Esophagus muscularis mucosa (tissue), 3 donors: Measurements from ENCODE around the gene PDE4D.

ENCODE experiments used
- POLR2AphosphoS5 ChIP-seq, 2 donors: sonication (generic); formaldehyde crosslinking; IDR thresholded peaks; one replicate each; pipeline ENCODE4 v1.6.1; 2017; ENCODE audit warnings: antibody characterized with exemption in 2 of 2
- TF ChIP-seq, protein P1 (sequence below), 3 experiments: fragments of 200-600 bp in 2 of 3; fragments of 450-650 bp in 1 of 3; sonication (generic) in 2 of 3; IDR thresholded peaks; one replicate each; pipeline ENCODE4 v1.5.1; 2017 to 2019; ENCODE audit warnings: antibody characterized with exemption in 3 of 3, mild to moderate bottlenecking in 2 of 3, moderate library complexity in 1 of 3

- TF ChIP-seq, protein P1, sequence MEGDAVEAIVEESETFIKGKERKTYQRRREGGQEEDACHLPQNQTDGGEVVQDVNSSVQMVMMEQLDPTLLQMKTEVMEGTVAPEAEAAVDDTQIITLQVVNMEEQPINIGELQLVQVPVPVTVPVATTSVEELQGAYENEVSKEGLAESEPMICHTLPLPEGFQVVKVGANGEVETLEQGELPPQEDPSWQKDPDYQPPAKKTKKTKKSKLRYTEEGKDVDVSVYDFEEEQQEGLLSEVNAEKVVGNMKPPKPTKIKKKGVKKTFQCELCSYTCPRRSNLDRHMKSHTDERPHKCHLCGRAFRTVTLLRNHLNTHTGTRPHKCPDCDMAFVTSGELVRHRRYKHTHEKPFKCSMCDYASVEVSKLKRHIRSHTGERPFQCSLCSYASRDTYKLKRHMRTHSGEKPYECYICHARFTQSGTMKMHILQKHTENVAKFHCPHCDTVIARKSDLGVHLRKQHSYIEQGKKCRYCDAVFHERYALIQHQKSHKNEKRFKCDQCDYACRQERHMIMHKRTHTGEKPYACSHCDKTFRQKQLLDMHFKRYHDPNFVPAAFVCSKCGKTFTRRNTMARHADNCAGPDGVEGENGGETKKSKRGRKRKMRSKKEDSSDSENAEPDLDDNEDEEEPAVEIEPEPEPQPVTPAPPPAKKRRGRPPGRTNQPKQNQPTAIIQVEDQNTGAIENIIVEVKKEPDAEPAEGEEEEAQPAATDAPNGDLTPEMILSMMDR (IDR thresholded peaks at IDR 0.05) = no peak
- TF ChIP-seq POLR2AphosphoS5 (IDR thresholded peaks at IDR 0.05) = no peak
Measured at GRCh38 chr5:58970766-58971165, 922.8 kb downstream of the PDE4D start.
